Stimulated activated CD8-positive, alpha-beta memory T cell treated with anti-CD3 and anti-CD28 coated beads, Interleukin-15, amount 100 ng/mL, for 4 hours (primary cell): ENCODE results near the gene PCDHGA2.
"Not testable (repeated sequence)": the region's sequence is repeated elsewhere in the genome, so short reads cannot be mapped to it uniquely, and the experiment has no call there.

ENCODE experiments used
- DNase-seq, 2 donors: peaks; one replicate each; pipeline ENCODE4 v3.0.0-alpha.2; 2020; ENCODE audit warnings: low read depth in 2 of 2

PCDHGA2 gene

DNA sequence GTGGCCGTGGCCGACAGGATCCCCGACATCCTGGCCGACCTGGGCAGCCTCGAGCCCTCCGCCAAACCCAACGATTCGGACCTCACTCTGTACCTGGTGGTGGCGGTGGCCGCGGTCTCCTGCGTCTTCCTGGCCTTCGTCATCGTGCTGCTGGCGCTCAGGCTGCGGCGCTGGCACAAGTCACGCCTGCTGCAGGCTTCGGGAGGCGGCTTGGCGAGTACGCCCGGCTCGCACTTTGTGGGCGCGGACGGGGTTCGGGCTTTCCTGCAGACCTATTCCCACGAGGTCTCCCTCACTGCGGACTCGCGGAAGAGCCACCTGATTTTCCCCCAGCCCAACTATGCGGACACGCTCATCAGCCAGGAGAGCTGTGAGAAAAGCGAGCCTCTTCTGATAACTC, 7.5 kb downstream of the PCDHGA2 start:
- not testable (repeated sequence) for DNase-seq

DNA sequence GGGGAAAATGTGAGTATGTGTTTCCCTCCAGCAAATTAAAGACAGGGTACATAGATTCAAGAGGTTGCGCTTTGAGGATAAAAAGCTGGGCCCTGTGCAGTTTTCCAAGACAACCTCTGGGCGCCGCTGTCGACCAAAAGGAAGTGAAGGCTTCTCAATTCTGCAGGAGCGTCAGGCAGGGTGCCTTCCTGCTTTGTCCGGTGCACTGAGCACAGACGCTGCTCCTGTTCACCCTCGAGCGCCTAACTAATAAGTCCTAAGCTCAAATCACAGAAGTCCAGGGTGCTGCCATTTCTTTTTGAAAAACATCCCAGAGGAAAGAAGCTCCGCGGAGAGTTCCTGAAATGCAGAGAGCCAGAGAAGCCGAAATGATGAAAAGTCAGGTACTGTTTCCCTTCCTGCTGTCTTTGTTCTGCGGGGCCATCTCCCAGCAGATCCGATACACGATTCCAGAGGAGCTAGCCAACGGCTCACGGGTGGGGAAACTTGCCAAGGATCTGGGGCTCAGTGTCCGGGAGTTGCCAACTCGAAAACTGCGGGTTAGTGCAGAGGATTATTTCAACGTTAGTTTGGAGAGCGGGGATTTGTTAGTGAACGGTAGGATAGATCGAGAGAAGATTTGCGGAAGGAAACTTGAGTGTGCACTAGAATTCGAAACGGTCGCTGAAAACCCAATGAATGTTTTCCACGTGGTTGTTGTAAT, 11.5 kb downstream of the PCDHGA2 start, which contains the start of gene PCDHGB1:
Gene PCDHGB1, plus strand, starts transcription at position 183 of the 703 bp plus-strand sequence. Its CDS starts 162 bp downstream, at position 345.
- DNase-seq, result no peak

DNA sequence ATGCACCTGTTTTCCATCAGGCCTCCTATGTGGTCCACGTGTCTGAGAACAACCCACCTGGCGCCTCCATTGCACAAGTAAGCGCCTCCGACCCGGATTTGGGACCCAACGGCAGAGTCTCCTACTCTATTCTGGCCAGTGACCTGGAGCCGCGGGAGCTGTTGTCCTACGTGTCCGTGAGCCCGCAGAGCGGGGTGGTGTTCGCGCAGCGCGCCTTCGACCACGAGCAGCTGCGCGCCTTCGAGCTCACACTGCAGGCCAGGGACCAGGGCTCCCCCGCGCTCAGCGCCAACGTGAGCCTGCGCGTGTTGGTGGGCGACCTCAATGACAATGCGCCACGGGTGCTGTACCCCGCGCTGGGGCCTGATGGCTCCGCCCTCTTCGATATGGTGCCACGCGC, 13.0 kb downstream of the PCDHGA2 start:
- DNase-seq, result no peak

DNA sequence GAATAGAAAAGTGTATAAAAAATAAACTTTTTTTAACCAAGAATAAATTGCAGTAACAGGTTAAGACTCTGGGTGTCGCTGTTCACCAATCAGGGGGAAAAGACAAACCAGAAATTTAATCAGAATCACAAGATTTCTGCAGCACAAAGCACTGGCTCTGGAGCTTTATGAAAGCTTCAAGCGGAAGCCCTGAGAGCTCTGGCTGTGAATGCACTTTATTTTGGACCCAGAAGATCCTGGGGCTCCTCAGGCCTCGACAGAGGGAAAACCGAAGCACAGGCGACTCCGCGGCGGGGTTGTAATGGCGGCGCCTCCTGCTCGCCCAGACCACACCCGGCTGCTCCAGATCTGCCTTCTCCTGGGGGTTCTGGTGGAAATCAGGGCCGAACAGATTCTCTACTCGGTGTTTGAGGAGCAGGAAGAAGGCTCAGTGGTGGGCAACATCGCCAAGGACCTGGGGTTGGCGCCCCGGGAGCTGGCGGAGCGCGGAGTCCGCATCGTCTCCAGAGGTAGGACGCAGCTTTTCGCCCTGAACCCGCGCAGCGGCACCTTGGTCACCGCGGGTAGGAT, 16.4 kb downstream of the PCDHGA2 start, which contains the start of gene PCDHGA4:
Gene PCDHGA4, plus strand, starts transcription at position 122 of the 570 bp plus-strand sequence. Its CDS starts 87 bp downstream, at position 209.
- DNase-seq, result no peak

DNA sequence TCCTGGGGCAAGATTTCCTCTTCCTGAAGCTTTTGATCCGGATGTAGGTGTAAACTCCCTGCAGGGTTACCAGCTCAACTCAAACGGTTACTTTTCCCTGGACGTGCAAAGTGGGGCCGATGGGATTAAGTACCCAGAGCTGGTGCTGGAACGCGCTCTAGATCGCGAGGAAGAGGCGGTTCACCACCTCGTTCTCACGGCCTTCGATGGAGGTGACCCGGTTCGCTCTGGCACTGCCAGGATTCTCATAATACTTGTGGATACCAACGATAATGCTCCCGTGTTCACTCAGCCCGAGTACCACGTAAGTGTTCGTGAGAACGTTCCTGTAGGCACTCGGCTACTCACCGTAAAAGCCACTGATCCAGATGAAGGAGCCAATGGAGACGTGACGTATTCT, 17.1 kb downstream of the PCDHGA2 start:
- DNase-seq, result no peak

DNA sequence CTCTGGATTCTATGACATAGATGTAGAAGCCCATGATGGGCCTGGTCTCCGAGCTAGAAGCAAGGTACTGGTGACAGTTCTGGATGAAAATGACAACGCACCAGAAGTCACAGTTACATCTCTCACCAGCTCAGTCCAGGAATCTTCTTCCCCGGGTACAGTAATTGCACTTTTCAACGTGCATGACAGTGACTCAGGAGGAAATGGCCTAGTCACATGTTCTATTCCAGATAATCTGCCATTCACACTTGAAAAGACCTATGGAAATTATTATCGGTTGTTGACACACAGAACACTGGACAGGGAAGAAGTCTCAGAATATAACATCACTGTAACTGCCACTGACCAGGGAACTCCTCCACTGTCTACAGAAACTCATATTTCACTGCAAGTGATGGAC, 17.6 kb downstream of the PCDHGA2 start:
- no peak for DNase-seq

DNA sequence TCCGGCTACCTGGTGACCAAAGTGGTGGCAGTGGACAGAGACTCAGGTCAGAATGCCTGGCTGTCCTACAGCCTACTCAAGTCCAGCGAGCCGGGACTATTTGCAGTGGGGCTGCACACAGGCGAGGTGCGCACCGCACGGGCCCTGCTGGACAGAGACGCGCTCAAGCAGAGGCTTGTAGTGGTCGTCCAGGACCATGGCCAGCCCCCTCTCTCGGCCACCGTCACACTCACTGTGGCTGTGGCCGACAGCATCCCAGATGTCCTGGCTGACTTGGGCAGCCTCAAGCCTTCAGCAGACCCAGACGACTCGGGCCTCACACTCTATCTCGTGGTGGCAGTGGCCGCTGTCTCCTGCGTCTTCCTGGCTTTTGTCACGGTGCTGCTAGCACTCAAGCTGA, 18.4 kb downstream of the PCDHGA2 start:
- DNase-seq, result no peak

DNA sequence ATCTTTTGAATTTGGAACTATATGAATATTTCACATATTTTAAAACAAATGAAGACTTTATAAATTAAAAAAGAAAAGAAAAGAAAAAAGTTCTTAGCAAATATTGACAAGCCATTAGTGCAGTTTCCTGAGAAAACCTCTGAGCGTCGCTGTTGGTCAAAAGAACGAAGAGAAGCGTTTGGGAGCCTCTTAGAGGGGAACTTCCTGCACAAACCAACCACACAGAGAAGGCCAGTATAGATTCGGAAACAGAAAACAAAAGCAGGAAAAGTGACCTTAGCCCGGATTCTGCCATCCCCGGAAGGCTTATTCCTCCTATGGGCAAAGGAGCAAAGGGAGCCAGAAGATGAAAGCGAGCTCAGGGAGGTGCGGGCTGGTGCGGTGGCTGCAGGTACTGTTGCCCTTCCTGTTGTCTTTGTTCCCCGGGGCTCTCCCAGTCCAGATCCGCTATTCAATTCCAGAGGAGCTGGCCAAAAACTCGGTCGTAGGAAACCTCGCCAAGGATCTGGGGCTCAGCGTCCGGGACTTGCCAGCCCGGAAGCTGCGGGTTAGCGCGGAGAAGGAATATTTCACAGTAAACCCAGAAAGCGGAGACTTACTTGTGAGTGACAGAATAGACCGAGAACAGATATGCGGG, 21.3 kb downstream of the PCDHGA2 start, which contains the start of gene PCDHGB2:
Gene PCDHGB2, plus strand, starts transcription at position 205 of the 637 bp plus-strand sequence. Its CDS starts 142 bp downstream, at position 347.
- no peak for DNase-seq

DNA sequence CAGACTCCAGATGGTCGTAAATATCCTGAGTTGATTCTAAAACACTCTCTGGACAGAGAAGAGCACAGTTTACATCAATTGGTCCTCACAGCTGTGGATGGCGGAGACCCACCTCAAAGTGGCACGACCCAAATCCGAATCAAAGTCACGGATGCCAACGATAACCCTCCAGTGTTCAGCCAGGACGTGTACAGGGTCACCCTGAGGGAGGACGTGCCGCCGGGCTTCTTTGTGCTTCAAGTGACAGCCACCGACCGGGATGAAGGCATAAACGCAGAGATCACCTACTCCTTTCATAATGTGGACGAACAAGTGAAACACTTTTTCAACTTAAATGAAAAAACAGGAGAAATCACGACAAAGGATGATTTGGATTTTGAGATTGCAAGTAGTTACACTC, 22.1 kb downstream of the PCDHGA2 start:
- no peak for DNase-seq

DNA sequence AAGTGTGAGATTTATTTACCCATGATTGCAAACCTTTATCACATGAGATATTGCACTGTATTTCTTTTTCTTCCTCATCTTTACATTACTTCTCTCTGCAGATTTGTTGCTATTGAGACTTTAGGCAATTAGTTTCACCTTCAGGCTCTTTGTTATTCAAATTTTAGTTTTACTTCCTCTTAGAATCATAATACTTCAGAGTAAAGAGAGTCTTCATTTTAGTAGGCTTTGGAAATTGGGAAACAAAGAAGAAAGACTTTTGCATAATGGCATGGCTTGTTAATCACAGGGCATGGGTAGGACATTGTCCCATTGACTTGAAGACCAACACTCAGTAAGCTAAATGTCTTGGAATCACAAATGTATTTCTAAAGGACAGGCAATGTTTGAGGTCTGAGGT, 24.2 kb downstream of the PCDHGA2 start:
- no peak for DNase-seq

DNA sequence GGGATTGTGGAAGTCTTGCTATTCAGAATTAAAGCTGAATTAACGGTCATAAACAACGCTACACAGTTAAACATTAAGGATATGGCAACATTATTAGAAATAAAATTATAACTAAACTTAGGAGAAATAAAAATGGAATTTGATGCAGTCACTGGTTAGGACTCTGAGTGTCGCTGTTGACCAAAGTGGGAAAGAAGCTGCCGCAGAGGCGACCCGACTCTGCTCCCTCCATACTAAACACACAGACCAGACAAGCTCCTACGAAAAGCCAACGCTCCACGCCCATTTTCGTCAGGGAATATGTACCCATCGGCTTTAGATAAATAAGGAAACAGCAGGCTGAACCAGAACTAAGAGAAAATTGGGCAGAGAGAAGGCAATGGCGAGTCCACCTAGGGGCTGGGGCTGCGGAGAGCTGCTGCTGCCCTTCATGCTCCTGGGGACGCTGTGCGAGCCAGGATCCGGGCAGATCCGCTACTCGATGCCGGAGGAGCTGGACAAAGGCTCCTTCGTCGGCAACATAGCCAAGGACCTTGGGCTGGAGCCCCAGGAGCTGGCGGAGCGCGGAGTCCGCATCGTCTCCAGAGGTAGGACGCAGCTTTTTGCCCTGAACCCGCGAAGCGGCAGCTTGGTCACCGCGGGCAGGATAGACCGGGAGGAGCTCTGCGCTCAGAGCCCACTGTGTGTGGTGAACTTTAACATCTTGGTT, 25.5 kb downstream of the PCDHGA2 start, which contains the start of gene PCDHGA5:
Gene PCDHGA5, plus strand, starts transcription at position 211 of the 709 bp plus-strand sequence. Its CDS starts 169 bp downstream, at position 380.
- DNase-seq, result no peak

DNA sequence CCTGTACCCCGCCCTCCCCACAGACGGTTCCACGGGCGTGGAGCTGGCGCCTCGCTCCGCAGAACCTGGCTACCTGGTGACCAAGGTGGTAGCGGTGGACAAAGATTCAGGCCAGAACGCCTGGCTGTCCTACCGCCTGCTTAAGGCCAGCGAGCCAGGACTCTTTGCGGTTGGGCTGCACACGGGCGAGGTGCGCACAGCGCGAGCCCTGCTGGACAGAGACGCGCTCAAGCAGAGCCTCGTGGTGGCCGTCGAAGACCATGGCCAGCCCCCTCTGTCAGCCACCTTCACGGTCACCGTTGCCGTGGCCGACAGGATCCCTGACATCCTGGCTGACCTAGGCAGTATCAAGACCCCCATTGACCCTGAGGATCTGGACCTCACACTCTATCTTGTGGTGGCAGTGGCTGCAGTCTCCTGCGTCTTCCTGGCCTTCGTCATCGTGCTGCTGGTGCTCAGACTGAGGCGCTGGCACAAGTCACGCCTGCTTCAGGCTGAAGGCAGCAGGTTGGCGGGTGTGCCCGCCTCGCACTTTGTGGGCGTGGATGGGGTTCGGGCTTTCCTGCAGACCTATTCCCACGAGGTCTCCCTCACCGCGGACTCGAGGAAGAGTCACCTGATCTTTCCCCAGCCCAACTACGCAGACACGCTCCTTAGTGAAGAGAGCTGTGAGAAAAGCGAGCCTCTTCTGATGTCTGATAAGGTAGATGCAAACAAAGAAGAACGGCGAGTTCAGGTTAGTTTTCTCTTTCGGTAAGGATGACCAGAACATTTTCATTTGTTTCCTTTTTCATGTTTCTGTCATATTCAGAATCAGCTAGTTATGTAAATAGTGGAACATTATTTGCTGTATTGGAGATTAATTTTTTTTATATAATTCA, 27.7 kb downstream of the PCDHGA2 start:
- DNase-seq, result no peak

DNA sequence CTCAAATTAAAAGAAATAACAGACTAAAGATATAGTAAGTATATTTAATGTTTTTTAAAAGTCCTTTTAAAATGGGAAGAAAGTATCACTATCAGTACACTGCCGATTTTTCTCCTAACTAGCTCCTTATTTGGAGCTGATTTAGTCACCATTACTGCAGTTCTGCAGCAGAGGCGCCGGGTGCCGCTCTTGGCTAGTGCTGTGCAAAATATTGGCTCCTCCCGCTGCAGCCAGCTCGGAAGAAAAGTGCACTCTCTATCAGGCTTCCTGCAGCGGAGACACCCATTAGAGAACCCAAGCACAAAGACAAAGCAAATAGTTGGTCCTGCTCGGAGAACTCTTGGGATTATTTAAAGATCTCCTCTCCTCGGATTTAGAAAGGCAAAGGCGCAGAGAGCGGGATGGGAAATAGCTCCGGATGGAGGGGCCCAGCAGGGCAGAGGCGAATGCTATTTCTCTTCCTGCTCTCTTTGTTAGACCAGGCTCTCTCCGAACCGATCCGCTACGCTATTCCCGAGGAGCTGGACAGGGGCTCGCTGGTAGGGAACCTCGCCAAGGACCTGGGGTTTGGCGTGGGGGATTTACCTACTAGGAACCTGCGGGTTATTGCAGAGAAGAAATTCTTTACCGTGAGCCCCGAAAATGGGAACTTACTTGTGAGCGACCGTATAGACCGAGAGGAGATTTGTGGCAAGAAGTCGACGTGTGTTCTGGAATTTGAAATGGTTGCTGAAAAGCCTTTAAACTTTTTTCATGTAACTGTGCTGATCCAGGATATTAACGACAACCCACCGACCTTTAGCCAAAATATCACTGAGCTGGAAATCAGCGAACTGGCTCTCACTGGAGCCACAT, 31.7 kb downstream of the PCDHGA2 start, which contains the start of gene PCDHGB3:
Gene PCDHGB3, plus strand, starts transcription at position 249 of the 855 bp plus-strand sequence. Its CDS starts 153 bp downstream, at position 402.
- no peak for DNase-seq

DNA sequence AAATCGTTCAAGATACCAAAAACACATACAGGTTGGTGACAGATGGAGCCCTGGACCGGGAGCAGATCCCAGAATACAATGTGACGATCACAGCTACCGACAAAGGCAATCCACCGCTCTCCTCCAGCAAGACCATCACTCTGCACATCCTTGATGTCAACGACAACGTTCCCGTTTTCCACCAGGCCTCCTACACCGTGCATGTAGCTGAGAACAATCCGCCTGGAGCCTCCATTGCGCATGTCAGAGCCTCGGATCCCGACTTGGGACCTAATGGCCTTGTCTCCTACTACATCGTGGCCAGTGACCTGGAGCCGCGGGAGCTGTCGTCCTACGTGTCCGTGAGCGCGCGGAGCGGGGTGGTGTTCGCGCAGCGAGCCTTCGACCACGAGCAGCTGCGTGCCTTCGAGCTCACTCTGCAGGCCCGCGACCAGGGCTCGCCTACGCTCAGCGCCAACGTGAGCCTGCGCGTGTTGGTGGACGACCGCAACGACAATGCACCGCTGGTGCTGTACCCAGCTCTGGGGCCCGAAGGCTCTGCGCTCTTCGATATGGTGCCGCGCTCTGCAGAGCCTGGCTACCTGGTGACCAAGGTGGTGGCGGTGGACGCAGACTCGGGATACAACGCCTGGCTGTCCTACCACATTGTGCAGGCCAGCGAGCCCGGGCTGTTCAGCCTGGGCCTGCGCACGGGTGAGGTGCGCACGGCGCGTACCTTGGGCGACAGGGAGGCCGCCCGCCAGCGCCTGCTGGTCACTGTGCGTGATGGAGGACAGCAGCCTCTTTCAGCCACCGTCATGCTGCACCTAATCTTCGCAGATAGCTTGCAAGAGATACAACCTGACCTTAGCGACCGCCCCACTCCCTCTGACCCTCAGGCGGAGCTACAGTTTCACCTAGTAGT, 33.3 kb downstream of the PCDHGA2 start:
- no peak for DNase-seq

DNA sequence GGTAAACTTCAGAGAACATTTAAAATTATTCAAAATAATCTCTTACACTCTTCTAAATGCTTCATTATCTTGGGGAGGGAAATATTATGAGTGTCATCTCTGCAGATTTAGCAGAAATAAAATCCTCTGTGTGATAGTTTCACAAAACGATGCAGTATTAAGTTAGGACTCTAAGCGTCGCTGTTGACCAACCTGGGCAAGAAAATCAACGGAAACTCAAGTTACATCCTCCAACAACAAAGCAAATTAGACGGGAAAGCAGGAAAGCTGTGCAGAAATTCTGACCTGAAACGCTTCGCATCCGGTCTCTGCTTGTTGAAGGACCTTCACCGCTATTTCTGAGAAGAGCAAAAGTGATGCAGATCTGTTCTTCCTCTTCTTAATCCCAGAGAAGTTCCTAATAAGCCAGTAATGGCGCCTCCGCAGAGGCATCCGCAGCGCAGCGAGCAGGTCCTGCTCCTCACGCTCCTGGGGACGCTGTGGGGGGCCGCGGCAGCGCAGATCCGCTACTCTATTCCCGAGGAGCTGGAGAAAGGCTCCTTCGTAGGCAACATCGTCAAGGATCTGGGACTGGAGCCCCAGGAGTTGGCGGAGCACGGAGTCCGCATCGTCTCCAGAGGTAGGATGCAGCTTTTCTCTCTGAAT, 35.2 kb downstream of the PCDHGA2 start, which contains the start of gene PCDHGA6:
Gene PCDHGA6, plus strand, starts transcription at position 219 of the 645 bp plus-strand sequence. Its CDS starts 193 bp downstream, at position 412.
- DNase-seq, result no peak

DNA sequence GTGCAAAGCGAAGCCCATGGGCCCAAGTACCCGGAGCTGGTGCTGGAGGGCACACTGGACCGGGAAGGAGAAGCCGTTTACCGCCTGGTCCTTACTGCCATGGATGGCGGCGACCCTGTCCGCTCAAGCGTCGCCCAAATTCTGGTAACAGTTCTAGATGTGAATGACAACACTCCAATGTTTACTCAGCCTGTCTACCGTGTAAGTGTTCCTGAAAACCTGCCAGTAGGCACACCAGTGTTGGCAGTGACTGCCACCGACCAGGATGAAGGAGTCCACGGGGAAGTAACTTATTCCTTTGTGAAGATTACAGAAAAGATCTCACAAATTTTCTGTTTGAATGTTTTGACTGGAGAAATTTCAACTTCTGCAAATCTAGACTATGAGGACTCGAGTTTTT, 36.1 kb downstream of the PCDHGA2 start:
- DNase-seq, result no peak

DNA sequence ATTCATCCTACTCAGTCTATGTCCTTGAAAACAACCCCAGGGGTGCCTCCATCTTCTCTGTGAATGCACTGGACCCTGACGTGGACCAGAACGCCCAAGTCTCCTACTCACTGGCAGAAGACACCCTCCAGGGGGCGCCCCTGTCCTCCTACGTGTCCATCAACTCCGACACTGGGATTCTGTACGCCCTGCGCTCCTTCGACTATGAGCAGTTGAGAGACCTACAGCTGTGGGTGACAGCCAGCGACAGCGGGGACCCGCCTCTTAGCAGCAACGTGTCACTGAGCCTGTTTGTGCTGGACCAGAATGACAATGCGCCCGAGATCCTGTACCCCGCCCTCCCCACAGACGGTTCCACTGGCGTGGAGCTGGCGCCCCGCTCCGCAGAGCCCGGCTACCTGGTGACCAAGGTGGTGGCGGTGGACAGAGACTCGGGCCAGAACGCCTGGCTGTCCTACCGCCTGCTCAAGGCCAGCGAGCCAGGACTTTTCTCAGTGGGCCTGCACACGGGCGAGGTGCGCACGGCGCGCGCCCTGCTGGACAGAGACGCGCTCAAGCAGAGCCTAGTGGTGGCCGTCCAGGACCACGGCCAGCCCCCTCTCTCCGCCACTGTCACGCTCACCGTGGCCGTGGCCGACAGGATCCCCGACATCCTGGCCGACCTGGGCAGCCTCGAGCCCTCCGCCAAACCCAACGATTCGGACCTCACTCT, 37.0 kb downstream of the PCDHGA2 start:
- not testable (repeated sequence) for DNase-seq
